RWPE1 (cell line): Measurements from ENCODE around the gene AOC3.

Source experiments
- CTCF ChIA-PET: fragments of 350-600 bp; sonication (Branson Sonifier 250); formaldehyde crosslinking; extraction: SDS; loops from one replicate; lab custom pipeline; 2021; lab: Yijun Ruan, JAX
- POLR2A ChIA-PET: fragments of 400-600 bp; formaldehyde crosslinking; extraction: SDS; loops from one replicate; lab custom pipeline; 2020; ENCODE audit warnings: antibody characterized with exemption; ENCODE audit not compliant: low non-redundant PET; lab: Yijun Ruan, JAX
- DNase-seq: peaks from one replicate; pipeline ENCODE4 v3.0.0; 2012; ENCODE audit warnings: low spot score
- H3K27ac ChIP-seq: fragments of 450-650 bp; 2 replicates; pipeline ENCODE4 v1.5.1; 2017
- TF ChIP-seq, protein P1 (sequence below): fragments of 450-650 bp; conservative IDR thresholded peaks from 2 replicates; pipeline ENCODE4 v1.5.1; 2017; ENCODE audit warnings: low read depth, mild to moderate bottlenecking

Gene AOC3

DNA sequence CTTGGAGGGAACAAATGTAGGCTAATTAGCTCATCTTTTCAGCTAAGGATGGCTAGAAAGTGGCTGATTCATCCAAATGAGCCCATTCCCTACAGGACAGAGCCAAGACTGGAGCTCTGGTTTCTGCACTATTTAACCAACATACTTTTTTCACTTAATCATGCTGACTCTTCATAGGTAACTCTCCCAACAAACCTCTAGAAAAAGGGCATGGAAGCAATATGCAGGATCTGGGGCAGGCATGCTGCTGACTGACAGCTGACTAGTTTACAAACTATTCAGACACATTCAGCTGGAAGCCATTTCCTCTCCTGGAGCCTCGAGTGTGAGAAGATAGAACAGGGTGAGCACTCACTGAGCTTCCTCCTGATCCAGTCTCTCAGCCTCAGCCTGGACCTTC lies 33.1 kb upstream of the AOC3 start:
- no peak for DNase-seq
- ChIA-PET POLR2A (no interaction called here), CTCF (interaction anchor here (0.7 kb wide), 1 partner anchor 12 kb away, joined by 5 read pairs; no protein-coding TSS in a partner anchor)
- TF ChIP-seq, protein P1, sequence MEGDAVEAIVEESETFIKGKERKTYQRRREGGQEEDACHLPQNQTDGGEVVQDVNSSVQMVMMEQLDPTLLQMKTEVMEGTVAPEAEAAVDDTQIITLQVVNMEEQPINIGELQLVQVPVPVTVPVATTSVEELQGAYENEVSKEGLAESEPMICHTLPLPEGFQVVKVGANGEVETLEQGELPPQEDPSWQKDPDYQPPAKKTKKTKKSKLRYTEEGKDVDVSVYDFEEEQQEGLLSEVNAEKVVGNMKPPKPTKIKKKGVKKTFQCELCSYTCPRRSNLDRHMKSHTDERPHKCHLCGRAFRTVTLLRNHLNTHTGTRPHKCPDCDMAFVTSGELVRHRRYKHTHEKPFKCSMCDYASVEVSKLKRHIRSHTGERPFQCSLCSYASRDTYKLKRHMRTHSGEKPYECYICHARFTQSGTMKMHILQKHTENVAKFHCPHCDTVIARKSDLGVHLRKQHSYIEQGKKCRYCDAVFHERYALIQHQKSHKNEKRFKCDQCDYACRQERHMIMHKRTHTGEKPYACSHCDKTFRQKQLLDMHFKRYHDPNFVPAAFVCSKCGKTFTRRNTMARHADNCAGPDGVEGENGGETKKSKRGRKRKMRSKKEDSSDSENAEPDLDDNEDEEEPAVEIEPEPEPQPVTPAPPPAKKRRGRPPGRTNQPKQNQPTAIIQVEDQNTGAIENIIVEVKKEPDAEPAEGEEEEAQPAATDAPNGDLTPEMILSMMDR = no peak
- H3K27ac ChIP-seq = no peak overlapping the region

DNA sequence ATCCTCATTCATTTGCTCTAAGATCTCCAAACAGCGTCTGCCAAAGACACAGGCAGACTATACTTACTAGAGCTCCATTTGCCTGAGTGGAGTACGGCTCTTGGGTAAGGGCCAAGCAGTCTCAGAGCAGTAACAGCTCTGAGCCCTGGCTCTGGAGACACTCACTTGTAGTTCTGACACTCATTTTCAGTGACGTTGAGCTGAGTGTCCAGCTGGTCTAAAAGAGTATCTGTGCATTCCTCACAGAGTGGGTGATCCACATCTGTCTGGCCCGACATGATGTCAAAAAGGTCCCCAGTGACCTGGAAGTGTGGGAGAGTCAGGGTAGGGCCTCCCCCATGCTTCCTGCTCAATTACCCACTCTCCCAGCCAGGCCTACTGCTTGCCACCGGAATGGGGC lies 32.6 kb upstream of the AOC3 start:
- no peak for DNase-seq
- TF ChIP-seq, protein P1 = no peak
- no peak overlapping the region for H3K27ac ChIP-seq
- POLR2A ChIA-PET = no interaction called here
- CTCF ChIA-PET = interaction anchor here (0.7 kb wide), 1 partner anchor 12 kb away, joined by 5 read pairs; no protein-coding TSS in a partner anchor

- DNase-seq = no peak
- H3K27ac ChIP-seq = no peak overlapping the region
- TF ChIP-seq, protein P1 = peak; percentile 77
- ChIA-PET CTCF (interaction anchor here (0.5 to 0.7 kb wide), 2 partner anchors 9 to 951 kb away, joined by 3 to 4 read pairs; no protein-coding TSS in a partner anchor), POLR2A (no interaction called here)
These were observed 31.0 kb upstream of the AOC3 start for GRCh38 chr17:42819939-42820535.

- no peak overlapping the region for H3K27ac ChIP-seq
- DNase-seq = no peak
- POLR2A ChIA-PET = no interaction called here
- TF ChIP-seq, protein P1 = no peak
- CTCF ChIA-PET = interaction anchor here (0.7 to 1.2 kb wide), 3 partner anchors 11 to 969 kb away, joined by 3 to 5 read pairs (median 4); partner anchors contain the start of genes CNTD1 and COA3
These were observed 29.8 kb upstream of the AOC3 start for GRCh38 chr17:42821176-42821575.

DNA sequence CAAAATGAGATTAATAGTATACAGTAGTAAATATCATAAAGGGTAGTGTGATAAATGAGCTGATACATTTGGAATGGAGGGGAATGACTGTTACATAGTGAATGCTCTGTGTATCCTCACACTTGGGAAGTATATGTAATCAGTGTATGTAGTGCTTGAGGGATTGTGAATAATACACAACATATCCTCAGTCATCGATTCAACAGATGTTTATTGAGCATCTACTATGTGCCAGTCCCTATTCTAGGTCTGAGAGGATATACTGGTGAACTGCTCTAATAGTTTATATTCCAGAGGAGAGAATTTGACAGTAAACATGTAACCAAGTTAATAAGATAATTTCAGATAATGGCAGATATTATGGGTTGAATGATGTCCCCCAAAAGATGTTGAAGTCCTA lies 23.5 kb upstream of the AOC3 start:
- DNase-seq = no peak
- no peak overlapping the region for H3K27ac ChIP-seq
- ChIA-PET CTCF (interaction anchor here (0.5 kb wide), 1 partner anchor 445 kb away, joined by 5 read pairs; no protein-coding TSS in a partner anchor), POLR2A (no interaction called here)
- TF ChIP-seq, protein P1 = no peak

DNA sequence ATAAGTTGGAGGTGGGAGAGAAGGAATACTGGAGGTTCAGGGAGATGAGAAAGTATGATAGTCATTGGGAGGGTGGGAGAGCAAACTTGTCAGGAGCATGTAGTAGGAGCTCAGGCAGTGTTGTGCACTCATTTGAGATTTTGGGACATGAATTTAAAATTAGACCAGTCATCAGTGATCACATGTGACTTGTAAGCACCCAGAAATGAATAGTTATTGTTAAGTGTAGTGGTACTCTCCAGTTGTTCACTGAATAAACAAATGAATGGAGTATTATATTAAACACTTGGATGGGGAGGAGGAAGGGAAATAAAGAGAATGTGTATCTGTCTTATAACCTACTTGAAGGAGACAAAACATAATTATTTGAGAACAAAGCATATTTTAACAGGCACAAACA lies 20.0 kb upstream of the AOC3 start:
- TF ChIP-seq, protein P1 = no peak
- POLR2A ChIA-PET = no interaction called here
- no peak overlapping the region for H3K27ac ChIP-seq
- CTCF ChIA-PET = no interaction called here
- DNase-seq = no peak
